Endothelial cell of umbilical vein (primary cell): Measurements from ENCODE around the gene MIPEP. TPM values are rescaled to one million over a fixed set of nuclear protein-coding genes. Genes with fewer than 3 reads are reported as not detected.
A peak's percentile ranks its signal among the peaks of the same experiment; 100 is the strongest.

Experiments used
- BruUV-seq: library from RNA; stranded (reverse); fragments of 400-500 nt; replicated peaks from 2 replicates; lab custom pipeline; 2021; lab: Mats Ljungman, UMichigan
- CTCF ChIA-PET: fragments of 300-600, 350-600 bp; sonication (Branson Sonifier 250); formaldehyde crosslinking; loops from one replicate; lab custom pipeline; 2021; ENCODE audit warnings: antibody characterized with exemption, inconsistent platforms; lab: Charles Lee
- POLR2A ChIA-PET: fragments of 300-600, 350-600 bp; sonication (Branson Sonifier 250); formaldehyde crosslinking; loops from one replicate; lab custom pipeline; 2021; ENCODE audit warnings: antibody characterized with exemption, inconsistent platforms; lab: Charles Lee
- DNase-seq: peaks from one replicate; pipeline ENCODE4 v3.0.0-alpha.2; 2011; ENCODE audit warnings: low read depth, low spot score
- FAIRE-seq: peaks from 2 replicates; lab custom pipeline; 2011; peaks lifted over from hg19 to GRCh38; lab: Jason Lieb, UNC
- H2AFZ ChIP-seq: 2 replicates; pipeline ENCODE4 v1.6.0; 2012; ENCODE audit warnings: low read depth, low read length, control low read depth, inconsistent platforms
- H3K27ac ChIP-seq: 2 replicates; pipeline ENCODE4 v1.5.1; 2011; ENCODE audit warnings: low read depth, mild to moderate bottlenecking, control low read depth, low read length, moderate library complexity; ENCODE audit not compliant: insufficient read depth
- H3K27me3 ChIP-seq, 2 experiments: 2 replicates each; pipeline versions ENCODE4 v1.6.0 to v1.6.1; 2011; ENCODE audit warnings: low read length in 2 of 2, mixed read lengths in 1 of 2; ENCODE audit not compliant: control insufficient read depth in 2 of 2, insufficient read depth in 2 of 2
- H3K36me3 ChIP-seq, 2 experiments: 2 replicates in 1 of 2; 3 replicates in 1 of 2; pipeline ENCODE4 v1.5.1; 2011; ENCODE audit warnings: low read length in 2 of 2, mild to moderate bottlenecking in 1 of 2, moderate library complexity in 1 of 2; ENCODE audit not compliant: control insufficient read depth in 2 of 2, insufficient read depth in 2 of 2; ENCODE audit errors: extremely low read depth in 1 of 2
- H3K4me1 ChIP-seq: 3 replicates; pipeline ENCODE4 v1.5.1; 2011; ENCODE audit warnings: mild to moderate bottlenecking, low read length; ENCODE audit not compliant: control insufficient read depth, insufficient read depth; ENCODE audit errors: extremely low read depth
- H3K4me2 ChIP-seq: 2 replicates; pipeline ENCODE4 v1.6.1; 2011; ENCODE audit warnings: low read length, control low read depth, mixed read lengths; ENCODE audit not compliant: insufficient read depth
- H3K4me3 ChIP-seq, 3 experiments: fragments of 200-600 bp in 1 of 3; sonication (generic), shearing (Covaris generic) in 1 of 3; replicated peaks in 1 of 3; 2 replicates each; pipeline ENCODE4 v1.5.1; 2011 to 2016; ENCODE audit warnings: control low read depth in 3 of 3, low read length in 3 of 3, mild to moderate bottlenecking in 2 of 3, inconsistent platforms in 1 of 3, low read depth in 1 of 3, moderate library complexity in 1 of 3; ENCODE audit not compliant: insufficient read depth in 1 of 3
- H3K79me2 ChIP-seq: 2 replicates; pipeline ENCODE4 v1.6.0; 2012; ENCODE audit warnings: low read length, inconsistent platforms; ENCODE audit not compliant: control insufficient read depth, insufficient read depth
- H3K9ac ChIP-seq: replicated peaks from 2 replicates; pipeline ENCODE3; 2011; ENCODE audit warnings: low read length, control low read depth; ENCODE audit not compliant: insufficient read depth; ENCODE audit errors: extremely low read depth
- H3K9me1 ChIP-seq: replicated peaks from 3 replicates; pipeline ENCODE4 v1.6.0; 2011; ENCODE audit warnings: mild to moderate bottlenecking, low read length; ENCODE audit not compliant: control insufficient read depth, insufficient read depth; ENCODE audit errors: extremely low read depth
- H3K9me3 ChIP-seq: replicated peaks from 2 replicates; pipeline ENCODE4 v1.5.1; 2012; ENCODE audit warnings: low read length, inconsistent platforms; ENCODE audit not compliant: control insufficient read depth, insufficient read depth
- H4K20me1 ChIP-seq: replicated peaks from 2 replicates; pipeline ENCODE3; 2011; ENCODE audit warnings: mild to moderate bottlenecking, low read length; ENCODE audit not compliant: control insufficient read depth, insufficient read depth; ENCODE audit errors: extremely low read depth
- CTCF ChIP-seq, 2 donors: IDR thresholded peaks; 1 replicate in 1 of 2; 2 replicates in 1 of 2; pipeline ENCODE4 v1.5.1; 2011; ENCODE audit warnings: low read length in 2 of 2, mild to moderate bottlenecking in 2 of 2, moderate library complexity in 2 of 2, control low read depth in 1 of 2, inconsistent platforms in 1 of 2, low read depth in 1 of 2; ENCODE audit not compliant: insufficient read depth in 1 of 2; ENCODE audit errors: extremely low read depth in 1 of 2
- EZH2 ChIP-seq: IDR thresholded peaks from 2 replicates; pipeline ENCODE4 v1.6.1; 2012; ENCODE audit warnings: borderline replicate concordance, low read depth, mild to moderate bottlenecking, moderate library complexity, low read length, inconsistent platforms; ENCODE audit not compliant: severe bottlenecking
- FOS ChIP-seq: IDR thresholded peaks from 2 replicates; pipeline ENCODE4 v1.6.1; 2011; ENCODE audit warnings: mild to moderate bottlenecking, low read length, moderate library complexity, borderline replicate concordance; ENCODE audit not compliant: insufficient read depth
- GATA2 ChIP-seq: IDR thresholded peaks from 2 replicates; pipeline ENCODE4 v1.7.0; 2011; ENCODE audit warnings: low read depth, mild to moderate bottlenecking, moderate library complexity, mixed read lengths, low read length; ENCODE audit not compliant: insufficient read length, insufficient read depth
- JUN ChIP-seq: IDR thresholded peaks from 2 replicates; pipeline ENCODE4 v1.6.1; 2011; ENCODE audit warnings: borderline replicate concordance, low read depth; ENCODE audit not compliant: insufficient read length, insufficient read depth
- MYC ChIP-seq: IDR thresholded peaks from one replicate; pipeline ENCODE4 v1.6.1; 2011; ENCODE audit warnings: mild to moderate bottlenecking, low read depth, low read length
- dilution Hi-C: fragments of 300-500 bp; cut with MboI; formaldehyde crosslinking; loops from one replicate; pipeline ENCODE4 v1.15.0; 2019; ENCODE audit warnings: low sequenced_read_pairs; ENCODE audit not compliant: extremely low pct_ligation_motif_present
- intact Hi-C: fragments of 100-400 bp; cut with micrococcal nuclease; formaldehyde crosslinking; loops from one replicate; pipeline ENCODE4 v1.10.0; 2022
- polyA plus RNA-seq, 4 experiments: library from polyadenylated mRNA; depleted of rRNA in 3 of 4; stranded (reverse) in 3 of 4; unstranded in 1 of 4; fragments of >200 nt; gene quantifications; 2 replicates each; pipeline versions ENCODE4 v1.2.1 to v1.2.3, GENCODE V29; 2011 to 2012; ENCODE audit warnings: missing spikeins in 1 of 4
- total RNA-seq: library from RNA; stranded (reverse); gene quantifications from 2 replicates; pipeline ENCODE4 v1.2.3, GENCODE V29; 2021

MIPEP gene
- total and polyA plus RNA-seq, 2 donors (not counting 3 experiments of a cell fraction or from before 2014, with no cell fraction given), result 12.4 to 19.2 TPM

GRCh38 chr13:23865026-23865425, 24.2 kb downstream of the MIPEP start:
- no peaks in the 10 kb centered on the region for H3K27me3 ChIP-seq
- H4K20me1 ChIP-seq, result no peaks in the 10 kb centered on the region
- no peak overlapping the region for H3K4me3 ChIP-seq
- no peak overlapping the region for H3K4me2 ChIP-seq
- CTCF ChIA-PET, result no interaction called here
- H3K9ac ChIP-seq, result no peak overlapping the region
- no peak overlapping the region for H2AFZ ChIP-seq
- H3K79me2 ChIP-seq, result no peaks in the 10 kb centered on the region
- dilution Hi-C loops (no loop called here), intact Hi-C loops (no loop called here)
- H3K9me3 ChIP-seq, result no peaks in the 10 kb centered on the region
- DNase-seq (no peak), FAIRE-seq (peak; percentile 12)
- no TSS peak for BruUV-seq
- TF ChIP-seq GATA2, result no peak
- TF ChIP-seq FOS, result no peak
- H3K27ac ChIP-seq, result no peak overlapping the region
- POLR2A ChIA-PET, result no interaction called here
- no peaks in the 10 kb centered on the region for H3K36me3 ChIP-seq
- H3K4me1 ChIP-seq, result peaks cover 20% of the 10 kb centered on the region
- H3K9me1 ChIP-seq, result no peaks in the 10 kb centered on the region

DNA sequence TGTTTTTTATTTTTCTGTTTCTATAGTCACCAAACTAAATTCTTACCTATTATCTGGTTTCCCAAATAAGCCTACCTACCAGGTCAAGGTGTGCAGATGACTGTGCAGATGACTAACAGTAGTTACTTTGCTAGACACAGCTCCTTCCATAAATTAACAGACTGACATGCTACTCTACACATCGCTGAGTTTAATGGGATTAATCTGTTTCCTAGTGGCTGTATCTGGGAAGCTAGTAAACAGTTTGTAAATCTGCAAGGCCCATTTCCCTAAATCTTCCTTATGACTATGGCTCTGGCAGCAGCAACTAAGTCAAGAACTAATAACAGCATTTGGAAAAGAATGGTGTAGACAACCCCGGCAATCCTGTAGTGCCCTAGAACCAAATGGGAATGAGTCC, 27.9 kb downstream of the MIPEP start:
- H3K79me2 ChIP-seq, result no peaks in the 10 kb centered on the region
- H3K4me3 ChIP-seq, result no peak overlapping the region
- H3K4me1 ChIP-seq, result peaks cover 18% of the 10 kb centered on the region
- H3K9ac ChIP-seq, result no peak overlapping the region
- no TSS peak for BruUV-seq
- POLR2A ChIA-PET, result no interaction called here
- no peaks in the 10 kb centered on the region for H3K9me1 ChIP-seq
- no peaks in the 10 kb centered on the region for H3K27me3 ChIP-seq
- H3K4me2 ChIP-seq, result no peak overlapping the region
- TF ChIP-seq EZH2, result no peak
- TF ChIP-seq MYC, result no peak
- TF ChIP-seq CTCF (IDR thresholded peaks at IDR 0.05; ENCODE audit: extremely low read depth in 1 of 2, insufficient read depth in 1 of 2, low read depth in 1 of 2, low read length in 2 of 2), result no peak
- no peak for TF ChIP-seq FOS
- no peak for TF ChIP-seq JUN
- no peak for DNase-seq
- FAIRE-seq, result no peak
- H2AFZ ChIP-seq, result no peak overlapping the region
- dilution Hi-C loops, result no loop called here
- H3K27ac ChIP-seq, result no peak overlapping the region
- CTCF ChIA-PET, result interaction anchor here (0.9 kb wide), 1 partner anchor 30 kb away, joined by 3 read pairs; no protein-coding TSS in a partner anchor
- no peaks in the 10 kb centered on the region for H3K9me3 ChIP-seq
- intact Hi-C loops, result no loop called here
- no peaks in the 10 kb centered on the region for H4K20me1 ChIP-seq
- no peaks in the 10 kb centered on the region for H3K36me3 ChIP-seq
